Left ventricle myocardium inferior (tissue), 1 donor: ENCODE measurements around the gene ZRANB2. TPM values are rescaled to one million over a fixed set of nuclear protein-coding genes. Genes with fewer than 3 reads are reported as not detected.
A peak's percentile ranks its signal among the peaks of the same experiment; 100 is the strongest.

Experiments used
- DNase-seq: peaks from one replicate; pipeline ENCODE4 v3.0.0-alpha.2; 2020
- H3K27ac ChIP-seq: fragments of 200-600 bp; replicated peaks from 2 replicates; pipeline ENCODE4 v1.8.0; 2021
- H3K27me3 ChIP-seq: fragments of 200-600 bp; 2 replicates; pipeline ENCODE4 v1.8.0; 2021; ENCODE audit warnings: low read depth
- H3K36me3 ChIP-seq: fragments of 200-600 bp; 2 replicates; pipeline ENCODE4 v1.8.0; 2021
- H3K4me1 ChIP-seq: fragments of 200-600 bp; 2 replicates; pipeline ENCODE4 v1.8.0; 2021
- H3K4me3 ChIP-seq: fragments of 200-600 bp; 2 replicates; pipeline ENCODE4 v1.8.0; 2021; ENCODE audit warnings: mild to moderate bottlenecking, moderate library complexity
- H3K9me3 ChIP-seq: fragments of 200-600 bp; replicated peaks from 2 replicates; pipeline ENCODE4 v1.8.0; 2021
- CTCF ChIP-seq: fragments of 200-600 bp; IDR thresholded peaks from 2 replicates; pipeline ENCODE4 v1.8.0; 2021; ENCODE audit warnings: antibody characterized with exemption, mild to moderate bottlenecking, borderline replicate concordance
- intact Hi-C: fragments of 100-400 bp; cut with micrococcal nuclease; formaldehyde crosslinking; loops from one replicate; pipeline ENCODE4 v1.11.0; 2022
- total RNA-seq: library from RNA; stranded (reverse); fragmentation: NEBNext Ultra II Directional; extraction: Animal tissue kit (Norgen Biotek cat#: 25700); gene quantifications from one replicate; pipeline ENCODE4 v1.2.1, GENCODE V29; 2021
- donor health status: DM: no; HTN: yes; CAD: no; lungs with severe emphysema.

The ZRANB2 gene
- total RNA-seq, 1 donor from 2014 or later = 58.5 TPM

- Histone ChIP-seq H3K36me3 (peaks cover 93% of the 10 kb centered on the region), H3K27me3 (no peaks in the 10 kb centered on the region), H3K27ac (peak overlapping the region; percentile 49), H3K4me3 (peak overlapping the region; percentile 10), H3K4me1 (peaks cover 10% of the 10 kb centered on the region), H3K9me3 (no peaks in the 10 kb centered on the region)
- intact Hi-C loops = no loop called here
- no peak for TF ChIP-seq CTCF
- no peak for DNase-seq
Observed at GRCh38 chr1:71071720-71072119, 9.1 kb downstream of the ZRANB2 start.

- H3K36me3 ChIP-seq = peaks cover 94% of the 10 kb centered on the region
- H3K27me3 ChIP-seq = no peaks in the 10 kb centered on the region
- H3K9me3 ChIP-seq = no peaks in the 10 kb centered on the region
- intact Hi-C loops = loop anchor here (10.0 kb wide), 1 partner anchor 834 kb away; no protein-coding TSS in a partner anchor
- DNase-seq = no peak
- H3K4me1 ChIP-seq = peaks cover 8% of the 10 kb centered on the region
- no peak overlapping the region for H3K4me3 ChIP-seq
- H3K27ac ChIP-seq = no peak overlapping the region
- no peak for TF ChIP-seq CTCF
Observed at GRCh38 chr1:71068325-71069240, 12.3 kb downstream of the ZRANB2 start.

GRCh38 chr1:71054791-71055190 lies 26.0 kb downstream of the ZRANB2 start:
- no peak overlapping the region for H3K4me3 ChIP-seq
- no peaks in the 10 kb centered on the region for H3K4me1 ChIP-seq
- H3K27ac ChIP-seq = no peak overlapping the region
- intact Hi-C loops = loop anchor here (5.0 kb wide), 1 partner anchor 367 kb away; no protein-coding TSS in a partner anchor
- peaks cover 17% of the 10 kb centered on the region for H3K36me3 ChIP-seq
- TF ChIP-seq CTCF = no peak
- H3K27me3 ChIP-seq = no peaks in the 10 kb centered on the region
- DNase-seq = no peak
- no peaks in the 10 kb centered on the region for H3K9me3 ChIP-seq

GRCh38 chr1:71054281-71054731 lies 26.5 kb downstream of the ZRANB2 start:
- intact Hi-C loops = loop anchor here (5.0 kb wide), 1 partner anchor 367 kb away; no protein-coding TSS in a partner anchor
- Histone ChIP-seq H3K4me3 (no peak overlapping the region), H3K4me1 (no peaks in the 10 kb centered on the region), H3K36me3 (peaks cover 15% of the 10 kb centered on the region), H3K9me3 (no peaks in the 10 kb centered on the region), H3K27ac (no peak overlapping the region), H3K27me3 (peaks cover 3% of the 10 kb centered on the region)
- no peak for DNase-seq
- TF ChIP-seq CTCF = no peak

- no peak overlapping the region for H3K4me3 ChIP-seq
- H3K27ac ChIP-seq = no peak overlapping the region
- H3K27me3 ChIP-seq = peaks cover 8% of the 10 kb centered on the region
- peaks cover 9% of the 10 kb centered on the region for H3K36me3 ChIP-seq
- DNase-seq = no peak
- H3K9me3 ChIP-seq = no peaks in the 10 kb centered on the region
- TF ChIP-seq CTCF = no peak
- no peaks in the 10 kb centered on the region for H3K4me1 ChIP-seq
- intact Hi-C loops = loop anchor here (5.0 kb wide), 1 partner anchor 366 kb away; no protein-coding TSS in a partner anchor
Observed at GRCh38 chr1:71053758-71054157, 27.1 kb downstream of the ZRANB2 start.
